Kidney (tissue), 14 donors: ENCODE data around the gene SMG5. TPM values are rescaled to one million over a fixed set of nuclear protein-coding genes. Genes with fewer than 3 reads are reported as not detected.

Source experiments
- DNase-seq, 5 donors: peaks; one replicate each; pipeline ENCODE4 v3.0.0-alpha.2; 2013 to 2020
- FAIRE-seq: peaks from 2 replicates; lab custom pipeline; 2012; peaks lifted over from hg19 to GRCh38; lab: Jason Lieb, UNC
- H3K27ac ChIP-seq, 2 donors: one replicate each; pipeline ENCODE4 v1.7.0; 2013; ENCODE audit warnings: low read depth in 2 of 2, low read length in 2 of 2, inconsistent platforms in 1 of 2
- H3K27me3 ChIP-seq: one replicate; pipeline ENCODE4 v1.7.1; 2013; ENCODE audit warnings: low read length, inconsistent platforms; ENCODE audit not compliant: control insufficient read depth, insufficient read depth
- H3K36me3 ChIP-seq, 3 donors: one replicate each; pipeline versions ENCODE4 v1.7.0 to v1.7.1; 2013; ENCODE audit warnings: low read length in 3 of 3, control low read depth in 1 of 3, inconsistent platforms in 1 of 3; ENCODE audit not compliant: insufficient read depth in 3 of 3, control insufficient read depth in 2 of 3
- H3K4me1 ChIP-seq, 3 donors: one replicate each; pipeline versions ENCODE4 v1.7.0 to v1.7.1; 2013; ENCODE audit warnings: low read length in 3 of 3, inconsistent platforms in 1 of 3, low read depth in 1 of 3; ENCODE audit not compliant: control insufficient read depth in 2 of 3, insufficient read depth in 2 of 3
- H3K4me3 ChIP-seq, 3 donors: one replicate each; pipeline versions ENCODE4 v1.7.0 to v1.8.1; 2013; ENCODE audit warnings: low read length in 3 of 3, control low read depth in 1 of 3, inconsistent platforms in 1 of 3
- H3K9ac ChIP-seq, 3 donors: one replicate each; pipeline versions ENCODE4 v1.7.0 to v1.7.1; 2013; ENCODE audit warnings: low read length in 3 of 3, control low read depth in 1 of 3, inconsistent platforms in 1 of 3
- H3K9me3 ChIP-seq, 3 donors: one replicate each; pipeline versions ENCODE4 v1.7.0 to v1.7.1; 2013; ENCODE audit warnings: low read length in 3 of 3, control low read depth in 1 of 3, inconsistent platforms in 1 of 3; ENCODE audit not compliant: control insufficient read depth in 2 of 3, insufficient read depth in 1 of 3
- CTCF ChIP-seq: IDR thresholded peaks from 3 replicates; pipeline ENCODE4 v1.5.1; 2012; ENCODE audit warnings: mild to moderate bottlenecking, moderate library complexity, borderline replicate concordance; ENCODE audit not compliant: insufficient read depth; ENCODE audit errors: extremely low read depth
- intact Hi-C: fragments of 100-400 bp; cut with DNase I; formaldehyde crosslinking; loops from one replicate; pipeline ENCODE4 v1.11.1; 2022
- polyA plus RNA-seq: library from polyadenylated mRNA; stranded (reverse); fragments of 350-450 nt; fragmentation: Illumina TruSeq; extraction: RNeasy Lipid Tissue Mini Kit (QIAGEN cat#74804); gene quantifications from one replicate; pipeline ENCODE4 v1.2.3, GENCODE V29; 2014; ENCODE audit warnings: low read depth, low replicate concordance; ENCODE audit not compliant: insufficient read depth
- total RNA-seq: library from RNA; stranded (reverse); fragmentation: NEBNext Ultra II Directional; extraction: Animal tissue kit (Norgen Biotek cat#: 25700); gene quantifications from one replicate; pipeline ENCODE4 v1.2.1, GENCODE V29; 2021
- donor health status: control.
- donor health status: control.
- donor health status: control.
- donor health status: control.
- donor health status: control.
- donor health status: DM: yes; HTN: yes; CAD: no.
- donor health status: Normal renal cell carcinoma (clear cell type).

Gene SMG5
- total and polyA plus RNA-seq, 2 donors from 2014 or later, result 46.1 to 69.5 TPM

GRCh38 chr1:156268336-156268735, 14.3 kb downstream of the SMG5 start:
- H3K4me1 ChIP-seq, result no peaks in the 10 kb centered on the region
- no peak overlapping the region for H3K27ac ChIP-seq
- intact Hi-C loops, result no loop called here
- TF ChIP-seq CTCF, result no peak
- no peaks in the 10 kb centered on the region for H3K9me3 ChIP-seq
- no peak overlapping the region for H3K4me3 ChIP-seq
- FAIRE-seq, result no peak
- H3K27me3 ChIP-seq, result no peaks in the 10 kb centered on the region
- H3K36me3 ChIP-seq, result peaks cover 11 to 57% (median 53%) of the 10 kb centered on the region in 3 donors
- no peak overlapping the region for H3K9ac ChIP-seq
- DNase-seq, result no peak

GRCh38 chr1:156266051-156266450, 16.6 kb downstream of the SMG5 start:
- H3K4me3 ChIP-seq, result no peak overlapping the region
- no peak overlapping the region for H3K27ac ChIP-seq
- H3K36me3 ChIP-seq, result peaks cover 10 to 54% (median 54%) of the 10 kb centered on the region in 3 donors
- TF ChIP-seq CTCF, result no peak
- intact Hi-C loops, result no loop called here
- FAIRE-seq (no peak), DNase-seq (no peak)
- H3K27me3 ChIP-seq, result no peaks in the 10 kb centered on the region
- no peaks in the 10 kb centered on the region for H3K4me1 ChIP-seq
- H3K9me3 ChIP-seq, result no peaks in the 10 kb centered on the region
- H3K9ac ChIP-seq, result no peak overlapping the region

- H3K27ac ChIP-seq, result no peak overlapping the region
- DNase-seq (no peak), FAIRE-seq (no peak)
- intact Hi-C loops, result no loop called here
- no peak for TF ChIP-seq CTCF
- H3K9me3 ChIP-seq, result no peaks in the 10 kb centered on the region
- no peak overlapping the region for H3K9ac ChIP-seq
- H3K4me1 ChIP-seq, result no peaks in the 10 kb centered on the region
- H3K27me3 ChIP-seq, result no peaks in the 10 kb centered on the region
- H3K36me3 ChIP-seq, result peaks cover 7 to 77% (median 63%) of the 10 kb centered on the region in 3 donors
- no peak overlapping the region for H3K4me3 ChIP-seq
Measured at GRCh38 chr1:156263288-156263655, 19.4 kb downstream of the SMG5 start.
